Activated T-helper 1 cell treated with anti-CD3 and anti-CD28 coated beads, Interleukin-2, amount 50 U/mL, for 16 hours (primary cell): ENCODE results near the gene KPNA6.

Experiments
- DNase-seq, 2 donors: peaks; one replicate each; pipeline ENCODE4 v3.0.0-alpha.2; 2020; ENCODE audit warnings: low read depth in 1 of 2, low spot score in 1 of 2

KPNA6 gene

DNA sequence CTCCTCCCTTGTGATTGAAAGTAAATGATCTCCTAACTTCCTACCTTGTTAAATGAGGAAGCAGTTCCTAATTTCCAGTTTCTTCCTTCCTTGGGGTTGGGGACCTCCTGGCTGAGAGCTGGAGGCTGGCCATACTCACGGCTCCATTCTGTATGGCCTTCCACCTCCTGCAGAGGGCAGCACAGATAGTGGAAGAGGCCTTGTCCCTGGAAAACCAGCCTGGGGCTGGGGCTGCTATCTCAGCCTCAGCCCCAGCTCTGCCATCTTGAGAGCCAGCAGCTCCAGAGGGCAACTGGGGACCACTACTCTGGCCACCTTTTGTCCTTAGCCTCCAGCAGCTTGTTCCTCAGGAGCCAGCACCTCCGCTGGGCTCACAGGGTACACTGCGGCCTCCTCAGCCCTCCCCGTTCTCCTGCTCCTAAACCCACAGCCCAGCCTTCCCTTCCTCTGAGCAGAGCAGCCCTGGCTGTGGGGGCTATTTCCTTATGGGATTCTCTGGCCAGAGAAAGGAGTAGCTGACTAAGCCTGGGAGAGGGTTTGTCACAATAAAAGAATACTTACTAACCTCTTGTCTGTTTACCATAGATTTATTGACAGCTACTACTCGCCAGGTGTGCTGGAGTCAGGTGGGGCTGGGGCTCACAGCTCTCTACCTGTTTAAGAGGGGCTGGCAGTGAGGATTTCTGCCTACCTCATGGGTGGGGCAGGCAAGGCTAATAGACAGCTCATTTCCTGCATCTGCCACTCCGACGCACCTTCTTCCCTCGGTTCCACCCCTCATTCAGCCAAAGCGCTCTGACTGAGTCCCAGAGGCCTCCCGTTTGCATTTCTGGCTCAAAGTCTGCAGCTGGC is 108.0 kb downstream of the KPNA6 start:
- peak in 1 of 2 donors; percentile 24 for DNase-seq

DNA sequence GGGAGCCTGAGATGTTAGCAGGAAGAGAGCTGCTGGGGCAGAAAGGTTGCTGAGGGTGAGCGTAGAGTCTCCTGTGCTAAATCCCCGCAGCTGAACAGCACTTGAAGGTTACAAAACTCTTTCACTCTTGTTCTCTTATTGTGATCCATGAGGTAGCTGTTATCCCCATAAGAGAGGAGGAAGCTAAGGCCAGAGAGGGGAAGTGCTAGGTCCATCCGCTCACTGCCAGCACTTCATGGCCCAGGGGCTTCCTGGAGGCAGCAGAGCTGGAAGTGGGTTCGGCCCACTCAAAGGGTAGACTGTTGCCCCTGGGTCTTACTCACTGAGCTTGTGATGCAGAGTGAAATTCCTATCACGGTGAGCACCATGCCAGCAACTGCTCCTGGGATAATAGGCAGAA is 108.7 kb downstream of the KPNA6 start:
- no peak for DNase-seq

GRCh38 chr1:32219022-32219421 is 111.2 kb downstream of the KPNA6 start:
- no peak for DNase-seq

- DNase-seq: no peak
Observed at GRCh38 chr1:32220746-32221580, 113.1 kb downstream of the KPNA6 start.

GRCh38 chr1:32221581-32221979 is 113.7 kb downstream of the KPNA6 start:
- no peak for DNase-seq

DNA sequence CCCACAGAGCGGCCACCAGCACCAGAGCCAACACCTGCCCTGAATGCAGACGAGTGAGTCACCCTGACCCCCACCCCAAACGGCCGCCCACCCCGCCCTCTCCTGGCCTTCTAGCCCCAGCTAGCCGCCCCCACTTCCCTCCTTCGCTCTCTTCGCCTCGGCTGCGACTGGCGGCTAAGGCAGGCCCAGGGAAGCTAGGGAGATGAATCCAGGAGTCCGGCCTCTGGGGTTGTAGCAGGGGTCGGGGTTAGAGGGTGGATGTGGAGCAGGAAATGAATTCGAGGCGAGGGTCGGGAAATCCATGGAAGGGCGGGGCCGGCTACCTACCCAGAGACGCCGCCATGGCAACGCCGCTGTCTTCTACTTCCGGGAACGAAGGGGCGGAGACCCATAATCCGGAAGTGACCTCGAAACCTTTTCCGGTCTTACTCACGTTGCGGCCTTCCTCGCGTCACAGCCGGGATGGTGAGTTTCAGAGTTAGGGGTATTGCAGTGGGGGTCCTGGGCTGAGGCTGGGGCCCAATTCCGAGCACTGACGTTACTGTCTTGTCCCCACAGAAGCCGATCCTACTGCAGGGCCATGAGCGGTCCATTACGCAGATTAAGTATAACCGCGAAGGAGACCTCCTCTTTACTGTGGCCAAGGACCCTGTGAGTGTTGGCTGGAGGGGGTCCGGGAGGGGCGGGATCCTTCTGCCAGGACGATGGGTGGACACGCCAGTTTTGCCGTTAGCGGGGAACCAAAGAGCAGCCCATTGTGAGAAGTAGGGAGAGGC is 114.3 kb downstream of the KPNA6 start, which contains the start of the genes EIF3I and TMEM234:
Gene EIF3I, plus strand, starts transcription at position 428 of the 776 bp plus-strand sequence. Its CDS starts 35 bp downstream, at position 463.
Gene TMEM234, minus strand, starts transcription at position 374 of the 776 bp plus-strand sequence. Its CDS starts 31 bp downstream, at position 343.
- DNase-seq: peak; percentile 79 to 86

- no peak for DNase-seq
Observed at GRCh38 chr1:32223683-32224082, 115.8 kb downstream of the KPNA6 start.

DNA sequence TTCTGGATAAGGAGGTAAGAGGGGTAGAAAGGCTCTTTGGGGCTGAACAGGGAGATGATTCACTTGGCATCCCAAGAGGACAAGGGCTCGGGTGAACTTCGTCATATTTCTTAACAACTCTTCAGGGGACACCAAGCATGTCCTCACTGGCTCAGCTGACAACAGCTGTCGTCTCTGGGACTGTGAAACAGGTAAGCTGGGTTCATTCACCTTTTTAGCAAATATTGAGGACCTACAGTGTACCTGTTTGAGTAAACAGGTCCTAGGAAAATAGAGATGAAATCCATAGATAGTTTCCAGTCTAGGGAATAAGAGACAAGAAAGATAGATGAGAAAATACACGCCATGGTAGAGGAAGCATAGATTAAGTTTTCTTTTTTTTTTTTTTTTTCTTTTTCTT is 116.4 kb downstream of the KPNA6 start:
- DNase-seq: no peak
